Measurements from ENCODE around the gene RSPH1.

DNA sequence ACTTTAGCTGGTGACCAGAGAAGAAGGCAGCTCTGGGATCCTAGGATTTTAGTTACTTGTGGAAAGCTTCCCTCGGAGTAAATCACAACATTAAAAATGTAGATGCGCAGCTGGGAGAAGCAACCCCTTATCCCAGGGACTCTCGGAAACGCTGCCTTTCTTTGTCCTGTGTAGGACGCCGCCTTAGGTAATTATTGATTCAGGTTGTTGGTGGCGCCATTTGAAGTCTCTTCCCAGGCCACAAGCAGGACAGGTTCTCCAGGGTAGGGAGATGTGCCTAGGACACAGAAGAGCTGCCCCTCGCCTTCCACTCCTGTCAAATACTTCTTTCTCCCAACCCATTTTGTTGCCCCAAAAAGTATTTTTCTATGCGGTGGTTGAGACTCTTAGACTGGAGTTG is 27.9 kb upstream of the RSPH1 start:
- TF ChIP-seq, protein P1, sequence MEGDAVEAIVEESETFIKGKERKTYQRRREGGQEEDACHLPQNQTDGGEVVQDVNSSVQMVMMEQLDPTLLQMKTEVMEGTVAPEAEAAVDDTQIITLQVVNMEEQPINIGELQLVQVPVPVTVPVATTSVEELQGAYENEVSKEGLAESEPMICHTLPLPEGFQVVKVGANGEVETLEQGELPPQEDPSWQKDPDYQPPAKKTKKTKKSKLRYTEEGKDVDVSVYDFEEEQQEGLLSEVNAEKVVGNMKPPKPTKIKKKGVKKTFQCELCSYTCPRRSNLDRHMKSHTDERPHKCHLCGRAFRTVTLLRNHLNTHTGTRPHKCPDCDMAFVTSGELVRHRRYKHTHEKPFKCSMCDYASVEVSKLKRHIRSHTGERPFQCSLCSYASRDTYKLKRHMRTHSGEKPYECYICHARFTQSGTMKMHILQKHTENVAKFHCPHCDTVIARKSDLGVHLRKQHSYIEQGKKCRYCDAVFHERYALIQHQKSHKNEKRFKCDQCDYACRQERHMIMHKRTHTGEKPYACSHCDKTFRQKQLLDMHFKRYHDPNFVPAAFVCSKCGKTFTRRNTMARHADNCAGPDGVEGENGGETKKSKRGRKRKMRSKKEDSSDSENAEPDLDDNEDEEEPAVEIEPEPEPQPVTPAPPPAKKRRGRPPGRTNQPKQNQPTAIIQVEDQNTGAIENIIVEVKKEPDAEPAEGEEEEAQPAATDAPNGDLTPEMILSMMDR (IDR thresholded peaks at IDR 0.05) = no peak
- no peak for TF ChIP-seq EP300 (IDR thresholded peaks at IDR 0.05)
